Measurements from ENCODE around the gene RNF13.

GRCh38 chr3:149771652-149772271 lies 41.3 kb upstream of the RNF13 start:
- TF ChIP-seq CTCF (IDR thresholded peaks at IDR 0.05): peak; percentile 76
- no peak for TF ChIP-seq CBFB (CRISPR knock-in tag; IDR thresholded peaks at IDR 0.05; ENCODE audit: low read depth)
- TF ChIP-seq ZBTB43 (CRISPR knock-in tag; IDR thresholded peaks at IDR 0.05): no peak
- no peak for TF ChIP-seq USF1 (CRISPR knock-in tag; IDR thresholded peaks at IDR 0.05)
- no peak for TF ChIP-seq FOXK1 (CRISPR knock-in tag; IDR thresholded peaks at IDR 0.05)
- TF ChIP-seq SP1 (CRISPR knock-in tag; conservative IDR thresholded peaks at IDR 0.05): no peak
- TF ChIP-seq MAX (CRISPR knock-in tag; IDR thresholded peaks at IDR 0.05): no peak
- no peak for TF ChIP-seq PRDM15 (CRISPR knock-in tag; IDR thresholded peaks at IDR 0.05)
- no peak for TF ChIP-seq ZBTB21 (CRISPR knock-in tag; IDR thresholded peaks at IDR 0.05; ENCODE audit: borderline replicate concordance)
- no peak for TF ChIP-seq ELF4 (CRISPR knock-in tag; IDR thresholded peaks at IDR 0.05; ENCODE audit: low read depth)
- TF ChIP-seq ATF3 (CRISPR knock-in tag; conservative IDR thresholded peaks at IDR 0.05): no peak

All from WTC11 (cell line).